NCI-H510A treated with DMSO at 0.1 percent for 48 hours (cell line): ENCODE data around the gene MPPED2.

Experiments used
- DNase-seq: peaks from one replicate; lab custom pipeline; 2025; lab: John Stamatoyannopoulos, UW

The MPPED2 gene, protein sequence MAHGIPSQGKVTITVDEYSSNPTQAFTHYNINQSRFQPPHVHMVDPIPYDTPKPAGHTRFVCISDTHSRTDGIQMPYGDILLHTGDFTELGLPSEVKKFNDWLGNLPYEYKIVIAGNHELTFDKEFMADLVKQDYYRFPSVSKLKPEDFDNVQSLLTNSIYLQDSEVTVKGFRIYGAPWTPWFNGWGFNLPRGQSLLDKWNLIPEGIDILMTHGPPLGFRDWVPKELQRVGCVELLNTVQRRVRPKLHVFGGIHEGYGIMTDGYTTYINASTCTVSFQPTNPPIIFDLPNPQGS

DNA sequence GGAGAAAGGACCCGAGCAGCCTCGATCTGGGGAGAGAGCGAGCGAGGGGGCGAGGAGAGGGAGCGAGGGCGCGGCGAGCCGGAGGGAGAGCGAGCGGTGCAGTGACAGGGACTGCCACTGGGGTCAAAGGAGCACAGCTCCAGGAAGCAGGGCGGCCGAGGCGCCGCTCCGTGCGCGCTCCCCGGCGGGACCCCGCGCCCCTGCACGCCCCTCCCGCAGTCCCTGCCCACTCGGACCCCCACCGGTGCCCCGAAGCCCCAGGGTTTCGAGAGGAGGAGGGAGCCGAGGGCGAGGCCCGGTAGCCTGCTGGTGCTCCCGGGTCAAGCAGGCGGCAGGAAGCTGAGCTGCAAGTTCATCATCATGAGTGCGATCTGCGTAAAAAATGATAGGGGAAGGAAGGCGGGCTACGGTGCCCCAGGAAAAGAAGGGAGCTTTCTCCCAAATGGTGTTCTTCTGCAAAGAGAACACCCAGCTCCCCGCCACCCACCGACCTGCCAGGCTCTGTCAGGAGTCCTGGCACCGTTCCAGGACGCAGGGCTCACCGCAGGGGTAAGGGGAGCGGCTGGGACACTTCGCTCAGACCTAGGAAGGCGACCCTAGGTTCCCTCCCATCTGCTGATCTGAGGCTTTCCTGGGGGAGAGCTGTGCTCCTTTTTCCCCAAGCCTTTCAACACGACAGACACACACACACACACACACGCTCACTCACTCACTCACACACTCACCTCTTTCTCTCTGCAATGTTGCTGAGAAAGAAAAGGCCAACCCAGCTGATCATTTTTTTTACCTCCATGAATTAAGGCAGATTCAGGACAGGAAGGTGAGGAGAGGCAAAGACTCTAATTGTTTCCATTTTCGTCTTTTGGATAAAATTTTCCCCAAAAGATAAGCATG lies at the start of gene MPPED2:
MPPED2 (minus strand) TSS at position 103 of the 894 bp plus-strand sequence. CDS start 5,980 bp downstream, outside the sequence.
- no peak for DNase-seq

DNA sequence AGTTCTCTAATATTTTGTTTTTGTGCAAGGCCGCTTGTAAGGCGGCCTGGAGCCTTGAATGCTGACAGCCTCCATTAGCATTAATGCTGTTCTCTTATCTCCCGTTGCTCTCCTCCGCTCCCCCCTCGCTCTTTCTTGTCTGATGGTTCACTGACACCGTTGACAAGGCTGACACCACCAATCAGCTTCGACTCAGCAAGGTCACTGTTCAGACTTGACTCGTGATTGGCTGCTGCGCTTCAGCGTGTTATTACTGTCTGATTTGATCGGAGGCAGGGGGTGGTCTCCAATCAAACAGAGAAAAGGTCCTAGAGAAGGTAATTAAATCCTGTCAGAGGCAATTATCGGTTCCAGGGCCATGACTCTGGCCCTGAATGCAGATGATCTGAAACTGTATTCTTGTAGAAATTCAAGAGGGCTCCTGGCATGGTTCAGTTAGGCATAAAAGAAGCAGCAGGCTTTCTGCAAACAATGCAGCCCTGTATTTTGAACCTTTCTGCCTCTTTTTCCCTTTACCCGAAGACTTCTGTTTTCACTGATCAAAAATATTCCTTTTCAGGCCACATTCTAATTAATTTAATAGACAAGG lies 49.3 kb upstream of the MPPED2 start:
- no peak for DNase-seq

DNA sequence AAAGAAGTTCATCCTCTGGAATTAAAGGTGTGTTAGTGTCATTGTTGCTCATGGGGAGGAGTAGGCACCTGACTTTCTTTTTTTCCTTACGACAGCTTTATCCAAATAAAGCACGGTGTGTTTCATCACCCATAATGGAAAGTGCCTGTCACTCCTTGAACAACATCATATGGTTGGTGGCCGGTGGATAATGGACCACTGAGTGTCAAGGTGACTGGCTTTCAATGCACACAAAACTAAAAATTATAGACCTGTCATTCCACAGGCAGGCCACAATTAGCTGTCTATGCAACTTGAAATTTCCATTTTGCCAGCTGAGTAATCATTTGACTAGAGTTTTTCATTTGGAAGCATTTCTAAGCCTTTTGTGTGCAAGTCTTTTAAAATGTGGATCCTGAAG lies 45.0 kb upstream of the MPPED2 start:
- no peak for DNase-seq

DNA sequence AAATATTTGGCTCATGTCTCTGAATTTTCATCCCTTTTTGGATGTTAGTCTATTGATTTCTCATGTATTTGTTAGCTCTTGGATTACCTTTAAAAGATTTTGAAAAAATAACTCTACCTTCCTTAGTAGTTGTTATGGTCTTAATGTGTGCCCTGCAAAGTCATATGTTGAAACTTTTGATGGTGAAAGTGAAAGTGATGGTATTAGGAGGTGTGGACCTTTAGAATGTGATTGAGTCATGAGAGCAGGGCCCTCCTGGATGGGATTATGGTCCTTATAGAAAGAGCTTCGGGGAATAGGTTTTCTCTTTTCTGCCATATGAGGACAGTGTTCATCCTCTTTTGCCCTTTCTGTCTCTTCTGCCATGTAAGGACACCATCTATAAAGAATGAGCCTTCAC lies 33.6 kb upstream of the MPPED2 start:
- no peak for DNase-seq

GRCh38 chr11:30617762-30618161 lies 31.6 kb upstream of the MPPED2 start:
- DNase-seq = no peak

DNA sequence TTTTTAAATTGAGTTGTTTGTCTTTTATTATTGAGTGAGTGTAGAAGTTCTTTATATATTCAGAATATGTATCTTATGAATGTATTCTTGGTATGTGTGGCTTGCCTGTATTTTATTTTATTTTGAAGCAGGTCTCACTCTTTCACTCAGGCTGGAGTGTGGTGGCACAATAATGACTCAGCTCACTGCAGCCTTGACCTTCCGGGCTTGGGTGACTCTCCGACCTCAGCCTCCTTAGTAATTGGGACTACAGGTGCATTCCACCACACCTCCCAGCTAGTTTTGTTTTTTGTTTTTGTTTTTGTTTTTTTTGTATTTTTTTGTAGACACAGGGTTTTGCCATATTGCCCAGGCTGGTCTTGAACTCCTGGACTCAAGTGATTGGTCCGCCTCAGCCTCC lies 24.5 kb upstream of the MPPED2 start:
- DNase-seq = no peak

DNA sequence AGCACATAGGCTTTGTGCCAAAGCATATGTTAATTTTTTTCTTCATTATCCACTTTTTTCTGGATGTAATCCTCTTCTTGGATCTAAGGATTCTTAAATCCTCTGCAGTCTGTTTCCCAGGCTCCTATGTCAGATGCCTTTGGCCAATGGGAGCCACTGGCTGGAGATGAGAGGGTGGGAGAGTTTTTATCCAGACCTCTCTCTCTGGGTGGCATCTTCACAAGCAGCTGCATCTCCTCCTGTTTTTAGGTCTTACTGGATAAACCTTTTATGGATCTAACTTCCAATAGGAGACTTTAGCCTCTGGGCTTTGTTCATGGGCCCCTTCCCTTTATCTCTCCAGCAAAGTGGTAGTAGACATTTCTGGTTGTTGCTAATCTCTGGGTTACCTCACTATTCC lies 22.4 kb upstream of the MPPED2 start:
- DNase-seq = no peak

DNA sequence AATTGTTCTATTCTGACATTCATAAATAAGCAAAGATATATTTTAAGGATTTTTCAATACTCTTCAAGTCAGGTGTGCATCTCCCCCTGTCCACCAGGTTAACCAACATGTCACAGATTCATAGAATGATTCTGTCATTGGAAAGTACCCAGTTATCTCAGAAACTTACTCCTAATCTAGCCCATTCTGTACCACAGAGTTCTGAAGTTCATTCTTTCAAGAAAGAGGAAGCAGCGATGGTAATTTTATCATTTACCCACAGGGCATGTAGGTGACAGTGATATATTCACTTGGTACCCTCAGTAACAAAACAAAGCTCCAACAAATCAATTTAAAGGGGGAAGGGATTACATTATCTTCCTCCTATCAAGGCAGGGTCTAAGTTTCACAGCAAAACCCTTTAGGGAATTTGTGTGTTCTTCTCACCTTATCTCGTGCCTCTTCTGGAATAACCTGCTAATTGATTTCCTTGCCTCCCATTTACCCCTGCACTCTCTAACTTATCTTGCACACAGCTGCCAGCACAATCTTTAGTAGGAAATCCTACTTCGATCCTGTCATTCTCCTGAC lies 19.0 kb upstream of the MPPED2 start:
- DNase-seq = no peak

DNA sequence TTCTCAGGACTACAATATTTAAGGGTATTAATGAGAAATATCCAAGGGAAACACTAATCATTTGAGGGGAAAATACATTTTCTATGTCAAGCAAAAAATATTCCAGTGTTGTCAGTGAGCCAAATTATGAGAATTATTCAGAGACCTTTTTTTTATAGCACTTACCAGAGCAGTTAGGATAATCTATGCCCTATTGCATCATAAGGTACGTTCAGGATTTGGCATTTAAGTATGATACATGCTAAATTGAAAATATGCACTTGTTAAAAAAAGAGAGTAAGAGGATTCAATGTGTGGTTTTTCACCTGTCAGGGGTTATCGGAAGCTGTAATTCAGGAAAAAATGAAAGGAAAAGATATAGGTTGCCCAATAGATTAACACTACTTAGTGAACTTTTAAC lies 17.2 kb upstream of the MPPED2 start:
- DNase-seq = no peak

GRCh38 chr11:30596832-30597231 lies 10.7 kb upstream of the MPPED2 start:
- DNase-seq = no peak

GRCh38 chr11:30595934-30596333 lies 9.8 kb upstream of the MPPED2 start:
- DNase-seq = no peak

DNA sequence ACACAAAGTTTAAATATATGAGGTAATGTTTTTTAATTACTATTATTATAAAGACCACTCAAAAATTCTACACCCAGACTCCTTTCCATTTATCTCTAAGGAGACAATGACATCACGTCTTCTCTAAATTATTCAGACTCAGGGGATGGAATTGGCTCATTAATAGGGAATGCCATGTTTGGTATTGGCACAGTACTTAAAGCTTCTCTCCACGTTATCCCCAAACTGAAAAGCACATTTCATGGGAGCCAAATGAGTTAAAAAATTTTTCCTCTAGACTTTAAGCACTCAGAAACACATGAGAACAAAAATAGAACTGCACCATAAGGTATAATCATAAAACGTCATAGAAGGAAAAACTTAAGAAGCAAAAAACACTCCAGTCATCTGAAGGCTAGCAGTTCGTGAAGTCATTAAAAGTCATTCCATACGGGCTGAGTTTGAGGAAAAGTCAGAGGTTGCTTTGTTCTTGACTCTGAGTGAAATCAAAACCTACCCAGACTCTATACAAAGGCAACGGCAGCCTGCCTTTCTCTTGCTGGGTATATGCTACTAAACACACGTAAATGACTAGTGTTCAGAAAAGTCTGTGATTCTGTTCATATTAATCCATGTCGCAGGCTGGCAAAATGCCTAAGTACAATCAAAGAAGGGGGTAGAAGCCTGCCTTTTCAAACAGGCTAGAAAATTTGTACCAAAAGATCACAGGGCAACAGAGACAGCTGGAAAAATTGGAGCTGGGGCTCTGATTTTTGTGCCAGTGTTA lies 8.7 kb upstream of the MPPED2 start:
- DNase-seq = no peak

DNA sequence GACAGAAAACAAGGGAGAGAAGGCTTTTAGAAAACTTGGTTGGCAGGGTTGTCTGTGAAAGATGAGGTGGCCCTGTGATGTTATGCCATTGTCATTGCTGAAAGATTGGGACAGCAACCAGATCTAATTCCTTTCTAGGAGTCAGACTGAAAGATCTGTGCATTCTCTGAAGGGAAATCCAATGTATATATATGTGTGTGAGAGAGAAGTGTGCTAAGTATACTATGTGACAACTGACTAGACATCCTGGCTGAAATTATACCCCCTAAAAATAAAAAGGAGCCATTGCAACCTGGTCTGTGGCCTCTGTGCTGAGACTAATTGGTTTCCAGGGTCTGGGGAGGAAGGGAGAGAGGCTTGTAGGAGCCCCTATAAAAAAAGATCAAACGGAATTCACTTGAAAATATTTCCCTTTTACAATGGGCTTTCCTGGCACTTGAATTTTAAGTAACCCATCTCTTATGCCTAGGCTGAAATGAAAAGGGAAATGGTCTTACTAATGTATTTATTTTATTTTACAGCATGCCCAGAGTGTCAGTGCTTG lies 1.2 kb upstream of the MPPED2 start:
- no peak for DNase-seq

DNA sequence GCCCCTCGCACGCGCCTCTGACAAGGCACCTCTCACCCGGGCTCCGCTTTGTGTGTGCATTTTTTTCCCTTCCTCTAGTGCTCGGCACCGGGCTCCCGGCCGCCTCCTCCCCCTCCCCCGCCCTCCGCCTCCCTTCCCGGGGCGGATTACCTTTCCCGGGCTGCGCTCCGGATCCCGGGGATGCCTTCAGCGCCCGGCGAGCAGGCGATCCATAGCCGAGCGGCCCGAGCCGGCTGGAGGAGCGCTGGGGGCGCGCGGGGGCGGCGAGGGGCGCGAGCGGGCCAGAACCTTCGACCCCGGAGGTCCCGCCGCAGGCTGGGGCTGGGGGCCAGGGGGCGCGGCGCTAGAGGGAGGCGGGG lies 282 bp downstream of the MPPED2 start:
- DNase-seq = no peak

GRCh38 chr11:30585125-30585891 lies 845 bp downstream of the MPPED2 start:
- DNase-seq = no peak

DNA sequence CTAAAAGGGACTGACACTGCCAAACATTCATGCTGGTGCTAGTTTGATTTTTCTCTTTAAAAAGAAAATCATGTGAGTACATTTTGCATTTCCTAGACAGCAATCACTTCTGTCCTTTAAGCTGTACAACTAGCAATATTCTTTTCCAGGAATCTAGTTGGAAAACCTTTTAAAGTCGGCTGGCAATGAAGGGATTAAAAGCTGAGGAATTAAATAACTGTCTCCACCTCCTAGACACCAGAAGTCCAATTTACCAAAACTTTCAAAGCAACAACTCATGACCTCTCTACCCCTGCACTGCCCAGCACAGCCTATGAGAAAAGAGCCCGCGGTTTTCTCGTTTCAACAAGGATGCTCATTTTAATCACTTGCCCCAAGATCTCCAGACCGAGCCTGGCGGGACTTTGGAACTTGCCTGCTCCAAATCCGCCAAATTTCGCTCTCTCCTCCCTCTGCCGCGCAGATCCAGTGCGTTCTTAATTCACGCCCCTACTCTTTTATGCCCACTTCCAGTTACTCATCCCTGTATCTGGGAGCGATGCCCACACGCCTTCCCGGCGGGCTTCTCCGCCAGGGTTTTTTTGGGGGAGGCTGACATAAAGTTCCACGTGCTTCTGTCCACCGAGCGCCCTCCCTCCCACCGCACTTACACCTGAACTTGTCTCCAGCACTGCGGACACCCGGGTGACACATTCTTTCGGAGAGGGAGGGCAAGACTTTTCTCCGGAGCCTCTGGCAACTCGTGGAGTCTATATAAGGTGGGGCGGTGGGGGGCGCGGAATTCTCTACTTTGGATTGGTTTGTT lies 2.5 kb downstream of the MPPED2 start:
- DNase-seq = no peak

GRCh38 chr11:30582726-30583125 lies 3.4 kb downstream of the MPPED2 start:
- DNase-seq = no peak

DNA sequence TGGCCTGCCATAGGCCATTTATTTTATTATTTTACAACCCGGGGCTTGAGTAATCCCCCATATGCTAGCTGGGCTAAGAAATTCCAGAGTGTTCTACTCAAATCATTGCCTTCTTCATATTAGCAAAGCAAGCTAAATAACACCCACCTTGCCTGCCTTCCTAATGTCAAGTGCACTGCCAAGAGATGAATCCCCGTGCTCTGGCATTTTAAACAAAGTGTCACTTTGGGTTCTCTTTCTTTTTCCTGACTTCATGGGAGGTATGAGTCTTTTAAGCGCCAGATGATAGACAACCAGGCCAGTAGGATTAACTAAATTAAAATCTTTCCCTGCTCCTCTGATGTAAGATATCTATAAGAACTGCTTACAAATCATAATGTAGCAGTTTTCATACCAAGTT lies 4.5 kb downstream of the MPPED2 start:
- DNase-seq = no peak

DNA sequence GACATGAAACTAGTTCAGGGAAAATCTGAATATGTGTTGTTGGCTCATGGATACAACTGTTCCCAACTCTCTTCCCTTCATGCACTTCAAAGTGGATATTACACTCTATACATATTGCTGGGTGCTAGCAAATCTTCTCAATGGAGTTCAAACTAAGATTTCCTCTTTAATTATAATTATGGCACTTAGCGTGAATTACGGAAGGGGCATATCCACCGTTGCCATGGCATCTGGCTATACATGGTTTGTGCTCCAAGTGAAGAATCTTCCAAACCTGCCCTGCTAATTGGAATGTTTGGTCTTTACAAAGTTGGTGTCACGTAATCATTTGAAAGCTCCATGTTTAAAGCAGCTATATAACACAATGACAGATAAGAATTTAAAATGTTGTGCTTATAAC lies 5.6 kb downstream of the MPPED2 start:
- no peak for DNase-seq
